HT-29 (cell line): ENCODE data around the gene GCGR. TPM values are rescaled to one million over a fixed set of nuclear protein-coding genes. Genes with fewer than 3 reads are reported as not detected.

Experiments
- DNase-seq: peaks from one replicate; pipeline ENCODE4 v3.0.0-alpha.2; 2015; ENCODE audit warnings: low spot score
- total RNA-seq: library from RNA; depleted of rRNA; stranded (reverse); fragments of >200 nt; shearing (Covaris generic); gene quantifications from 2 replicates; pipeline ENCODE4 v1.2.3, GENCODE V29; 2014; rRNA removed

GCGR gene
- total RNA-seq, 1 experiment from 2014 or later = 0.71 TPM

GRCh38 chr17:81846743-81847689 lies 43.1 kb downstream of the GCGR start:
- no peak for DNase-seq

- DNase-seq = no peak
Measured at GRCh38 chr17:81849457-81849856, 45.5 kb downstream of the GCGR start.

- no peak for DNase-seq
Measured at GRCh38 chr17:81851423-81851822, 47.5 kb downstream of the GCGR start.

GRCh38 chr17:81852237-81852636 lies 48.3 kb downstream of the GCGR start:
- no peak for DNase-seq

GRCh38 chr17:81854974-81855774 lies 51.2 kb downstream of the GCGR start:
- peak; percentile 73 for DNase-seq

GRCh38 chr17:81858170-81858966 lies 54.4 kb downstream of the GCGR start:
- DNase-seq = peak; percentile 36

GRCh38 chr17:81858967-81859905 lies 55.3 kb downstream of the GCGR start:
- no peak for DNase-seq

- DNase-seq = peak; percentile 49
Measured at GRCh38 chr17:81859906-81860755, 56.2 kb downstream of the GCGR start, which contains the start of gene P4HB. Gene P4HB (minus strand): TSS chr17:81860535. CDS start chr17:81860471, 64 bp downstream.

GRCh38 chr17:81860756-81861568 lies 57.0 kb downstream of the GCGR start:
- DNase-seq = peak; percentile 99

GRCh38 chr17:81863123-81863675 lies 59.2 kb downstream of the GCGR start:
- no peak for DNase-seq

Other genes starting within 250 kb of the GCGR start
- gene NPLOC4, start 167.0 kb upstream of the GCGR start, total RNA-seq = 81.9 and 94.2 TPM in 2 replicates
- gene TSPAN10, start 167.0 kb upstream of the GCGR start, total RNA-seq = 0.10 and 0.29 TPM in 2 replicates
- gene PDE6G, start 147.6 kb upstream of the GCGR start, total RNA-seq = 0.68 TPM in 1 of 2 replicates, not detected in the other
- gene OXLD1, start 137.5 kb upstream of the GCGR start, total RNA-seq = 97.8 and 104 TPM in 2 replicates
- 33.8 and 33.9 TPM in 2 replicates for gene CCDC137, start 137.4 kb upstream of the GCGR start, total RNA-seq
- 36.5 and 39.7 TPM in 2 replicates for gene ARL16, start 120.4 kb upstream of the GCGR start, total RNA-seq
- gene HGS, start 120.1 kb upstream of the GCGR start, total RNA-seq = 177 and 183 TPM in 2 replicates
- gene MRPL12, start 100.8 kb upstream of the GCGR start, total RNA-seq = 72.5 and 88.4 TPM in 2 replicates
- gene SLC25A10, start 91.9 kb upstream of the GCGR start, total RNA-seq = 199 and 209 TPM in 2 replicates
- 159 and 160 TPM in 2 replicates for gene MCRIP1, start 29.1 kb downstream of the GCGR start, total RNA-seq
- 2.4 and 3.0 TPM in 2 replicates for gene PPP1R27, start 30.9 kb downstream of the GCGR start, total RNA-seq
- 1,172 and 1,253 TPM in 2 replicates for gene P4HB, start 56.4 kb downstream of the GCGR start, total RNA-seq
- gene ARHGDIA, start 67.2 kb downstream of the GCGR start, total RNA-seq = 312 and 331 TPM in 2 replicates
- 482 and 502 TPM in 2 replicates for gene ALYREF, start 87.4 kb downstream of the GCGR start, total RNA-seq
- 222 and 256 TPM in 2 replicates for gene ANAPC11, start 87.6 kb downstream of the GCGR start, total RNA-seq
- gene NPB, start 98.1 kb downstream of the GCGR start, total RNA-seq = 2.4 and 3.2 TPM in 2 replicates
- gene PCYT2, start 107.2 kb downstream of the GCGR start, total RNA-seq = 163 and 167 TPM in 2 replicates
- gene SIRT7, start 114.0 kb downstream of the GCGR start, total RNA-seq = 101 and 121 TPM in 2 replicates
- 42.8 and 45.5 TPM in 2 replicates for gene MAFG, start 123.6 kb downstream of the GCGR start, total RNA-seq
- gene PYCR1, start 133.2 kb downstream of the GCGR start, total RNA-seq = 255 and 273 TPM in 2 replicates
- not detected in 2 replicates for gene MYADML2, start 143.1 kb downstream of the GCGR start, total RNA-seq
- gene NOTUM, start 157.0 kb downstream of the GCGR start, total RNA-seq = 1.3 and 2.0 TPM in 2 replicates
- 66.6 and 85.0 TPM in 2 replicates for gene ASPSCR1, start 173.5 kb downstream of the GCGR start, total RNA-seq
- gene CENPX, start 218.7 kb downstream of the GCGR start, total RNA-seq = 297 and 339 TPM in 2 replicates
- 83.2 and 88.4 TPM in 2 replicates for gene LRRC45, start 219.2 kb downstream of the GCGR start, total RNA-seq
- gene RAC3, start 227.5 kb downstream of the GCGR start, total RNA-seq = 68.7 and 71.3 TPM in 2 replicates
- 167 and 221 TPM in 2 replicates for gene DCXR, start 233.5 kb downstream of the GCGR start, total RNA-seq
- gene RFNG, start 247.7 kb downstream of the GCGR start, total RNA-seq = 49.5 and 52.6 TPM in 2 replicates
- gene GPS1, start 247.7 kb downstream of the GCGR start, total RNA-seq = 281 and 295 TPM in 2 replicates